Glomerular visceral epithelial cell (primary cell): ENCODE data around the gene DIS3L2.
"Not testable (repeated sequence)": the region's sequence is repeated elsewhere in the genome, so short reads cannot be mapped to it uniquely, and the experiment has no call there.

Experiments used
- DNase-seq: peaks from one replicate; pipeline ENCODE4 v3.0.0-alpha.2; 2016; ENCODE audit errors: extremely low spot score

DIS3L2 gene

GRCh38 chr2:232293191-232293590 is 331.7 kb downstream of the DIS3L2 start:
- DNase-seq, result no peak

- no peak for DNase-seq
Measured at GRCh38 chr2:232295971-232296370, 334.5 kb downstream of the DIS3L2 start.

- no peak for DNase-seq
Measured at GRCh38 chr2:232296776-232297525, 335.4 kb downstream of the DIS3L2 start.

GRCh38 chr2:232299084-232299483 is 337.6 kb downstream of the DIS3L2 start:
- no peak for DNase-seq

GRCh38 chr2:232299927-232300674 is 338.6 kb downstream of the DIS3L2 start:
- DNase-seq, result no peak

GRCh38 chr2:232300894-232301387 is 339.4 kb downstream of the DIS3L2 start:
- DNase-seq, result no peak

- no peak for DNase-seq
Measured at GRCh38 chr2:232304236-232304635, 342.7 kb downstream of the DIS3L2 start.

GRCh38 chr2:232306741-232307305 is 345.3 kb downstream of the DIS3L2 start:
- DNase-seq, result no peak

GRCh38 chr2:232307854-232308253 is 346.3 kb downstream of the DIS3L2 start:
- DNase-seq, result no peak

GRCh38 chr2:232308986-232309385 is 347.5 kb downstream of the DIS3L2 start:
- no peak for DNase-seq

- DNase-seq, result no peak
Measured at GRCh38 chr2:232309592-232309991, 348.1 kb downstream of the DIS3L2 start.

- DNase-seq, result no peak
Measured at GRCh38 chr2:232310121-232310520, 348.6 kb downstream of the DIS3L2 start.

- DNase-seq, result no peak
Measured at GRCh38 chr2:232310696-232311095, 349.2 kb downstream of the DIS3L2 start.

GRCh38 chr2:232313645-232314044 is 352.1 kb downstream of the DIS3L2 start:
- not testable (repeated sequence) for DNase-seq

GRCh38 chr2:232315049-232315922 is 353.8 kb downstream of the DIS3L2 start:
- DNase-seq, result peak; percentile 91

- no peak for DNase-seq
Measured at GRCh38 chr2:232315923-232316299, 354.4 kb downstream of the DIS3L2 start.

GRCh38 chr2:232316461-232317330 is 355.2 kb downstream of the DIS3L2 start:
- DNase-seq, result no peak

GRCh38 chr2:232318169-232318855 is 356.8 kb downstream of the DIS3L2 start:
- no peak for DNase-seq

- no peak for DNase-seq
Measured at GRCh38 chr2:232319067-232319802, 357.7 kb downstream of the DIS3L2 start.
